IMR-90 (cell line): ENCODE measurements around the gene CST5. TPM values are rescaled to one million over a fixed set of nuclear protein-coding genes. Genes with fewer than 3 reads are reported as not detected.

Experiments used
- ATAC-seq: fragments of 200-7000 bp; cut with Tn5 transposase; 2 replicates; pipeline ENCODE4 v1.9.1; 2020; ENCODE audit warnings: low read depth, mild to moderate bottlenecking, moderate library complexity
- BruUV-seq: library from RNA; stranded (reverse); fragments of 400-500 nt; replicated peaks from 2 replicates; lab custom pipeline; 2021; lab: Mats Ljungman, UMichigan
- CTCF ChIA-PET: fragments of 300-600 bp; formaldehyde crosslinking; extraction: SDS; loops from one replicate; lab custom pipeline; 2021; ENCODE audit warnings: antibody characterized with exemption; lab: Yijun Ruan, JAX
- POLR2A ChIA-PET: fragments of 300-600 bp; sonication (Branson Sonifier 250); formaldehyde crosslinking; loops from one replicate; lab custom pipeline; 2022; ENCODE audit warnings: antibody characterized with exemption; ENCODE audit not compliant: unreplicated experiment; lab: Charles Lee
- DNase-seq: peaks from one replicate; pipeline ENCODE4 v3.0.0; 2013
- H2AFZ ChIP-seq: replicated peaks from 2 replicates; pipeline ENCODE3; 2013; ENCODE audit warnings: low read length, mild to moderate bottlenecking; ENCODE audit not compliant: poor library complexity
- H2AK5ac ChIP-seq: 2 replicates; pipeline ENCODE4 v1.6.1; 2013; ENCODE audit warnings: low read depth, low read length, inconsistent platforms
- H2AK9ac ChIP-seq: replicated peaks from 2 replicates; pipeline ENCODE3; 2013; ENCODE audit warnings: mild to moderate bottlenecking, low read depth, low read length, moderate library complexity; ENCODE audit not compliant: poor library complexity
- H2BK120ac ChIP-seq: 2 replicates; pipeline ENCODE4 v1.6.1; 2013; ENCODE audit warnings: low read depth, low read length, inconsistent platforms
- H2BK15ac ChIP-seq: 3 replicates; pipeline ENCODE4 v1.6.1; 2013; ENCODE audit warnings: low read depth, low read length, inconsistent platforms
- H2BK20ac ChIP-seq: 2 replicates; pipeline ENCODE4 v1.6.1; 2013; ENCODE audit warnings: low read depth, mild to moderate bottlenecking, inconsistent platforms, low read length, moderate library complexity
- H2BK5ac ChIP-seq: 2 replicates; pipeline ENCODE4 v1.6.1; 2013; ENCODE audit warnings: mild to moderate bottlenecking, low read depth, low read length, inconsistent platforms; ENCODE audit not compliant: poor library complexity, severe bottlenecking
- H3K14ac ChIP-seq: replicated peaks from 2 replicates; pipeline ENCODE4 v1.6.1; 2013; ENCODE audit warnings: low read depth, low read length, inconsistent platforms
- H3K18ac ChIP-seq: 2 replicates; pipeline ENCODE4 v1.6.1; 2013; ENCODE audit warnings: low read depth, low read length, control low read depth
- H3K23ac ChIP-seq: 2 replicates; pipeline ENCODE4 v1.6.1; 2013; ENCODE audit warnings: low read depth, low read length, inconsistent platforms
- H3K27ac ChIP-seq: 2 replicates; pipeline ENCODE4 v1.5.1; 2013; ENCODE audit warnings: mild to moderate bottlenecking, control low read depth, low read length; ENCODE audit not compliant: insufficient read depth
- H3K27me3 ChIP-seq: 2 replicates; pipeline ENCODE4 v1.6.1; 2013; ENCODE audit warnings: low read length; ENCODE audit not compliant: control insufficient read depth, insufficient read depth
- H3K36me3 ChIP-seq: 2 replicates; pipeline ENCODE4 v1.6.1; 2013; ENCODE audit warnings: low read length, mixed read lengths; ENCODE audit not compliant: control insufficient read depth, insufficient read depth
- H3K4ac ChIP-seq: 2 replicates; pipeline ENCODE4 v1.6.1; 2013; ENCODE audit warnings: low read depth, low read length, inconsistent platforms
- H3K4me1 ChIP-seq: 2 replicates; pipeline ENCODE4 v1.6.1; 2013; ENCODE audit warnings: low read length, mixed read lengths; ENCODE audit not compliant: control insufficient read depth, insufficient read depth
- H3K4me2 ChIP-seq: 2 replicates; pipeline ENCODE4 v1.6.1; 2013; ENCODE audit warnings: low read depth, mild to moderate bottlenecking, control low read depth, low read length, moderate library complexity
- H3K4me3 ChIP-seq: 2 replicates; pipeline ENCODE4 v1.5.1; 2013; ENCODE audit warnings: low read depth, mild to moderate bottlenecking, control low read depth, low read length, moderate library complexity; ENCODE audit not compliant: insufficient read depth
- H3K56ac ChIP-seq: 2 replicates; pipeline ENCODE4 v1.6.1; 2013; ENCODE audit warnings: low read length, inconsistent platforms; ENCODE audit not compliant: insufficient read depth; ENCODE audit errors: extremely low read depth
- H3K79me1 ChIP-seq, 2 experiments: 2 replicates each; pipeline ENCODE4 v1.6.1; 2013; ENCODE audit warnings: low read length in 2 of 2, inconsistent platforms in 1 of 2, low read depth in 1 of 2
- H3K9ac ChIP-seq: 2 replicates; pipeline ENCODE4 v1.6.1; 2013; ENCODE audit warnings: low read depth, low read length, control low read depth
- H3K9me1 ChIP-seq: 2 replicates; pipeline ENCODE4 v1.6.1; 2013; ENCODE audit warnings: low read length, inconsistent platforms; ENCODE audit not compliant: insufficient read depth
- H3K9me3 ChIP-seq: 2 replicates; pipeline ENCODE4 v1.6.1; 2013; ENCODE audit warnings: low read length; ENCODE audit not compliant: control insufficient read depth, insufficient read depth
- H4K20me1 ChIP-seq: 2 replicates; pipeline ENCODE4 v1.6.1; 2013; ENCODE audit warnings: low read length, inconsistent platforms; ENCODE audit not compliant: insufficient read depth
- H4K5ac ChIP-seq: 2 replicates; pipeline ENCODE4 v1.6.1; 2013; ENCODE audit warnings: mild to moderate bottlenecking, low read depth, low read length, control low read depth
- H4K8ac ChIP-seq, 2 experiments: 2 replicates each; pipeline ENCODE4 v1.6.1; 2013; ENCODE audit warnings: low read depth in 2 of 2, low read length in 2 of 2, control low read depth in 1 of 2, inconsistent platforms in 1 of 2
- H4K91ac ChIP-seq: 2 replicates; pipeline ENCODE4 v1.6.1; 2013; ENCODE audit warnings: low read depth, low read length, inconsistent platforms; ENCODE audit not compliant: insufficient read depth
- MAFK ChIP-seq: IDR thresholded peaks from 2 replicates; pipeline ENCODE4 v1.6.1; 2012; ENCODE audit warnings: low read depth, low read length, improper control_type of control experiment
- MAZ ChIP-seq: IDR thresholded peaks from 2 replicates; pipeline ENCODE4 v1.6.1; 2012; ENCODE audit warnings: low read depth, mild to moderate bottlenecking, low read length, improper control_type of control experiment, moderate library complexity, borderline replicate concordance
- MXI1 ChIP-seq: IDR thresholded peaks from 2 replicates; pipeline ENCODE4 v1.6.1; 2012; ENCODE audit warnings: low read depth, mild to moderate bottlenecking, low read length, moderate library complexity, borderline replicate concordance
- POLR2A ChIP-seq: IDR thresholded peaks from 2 replicates; pipeline ENCODE4 v1.6.1; 2012; ENCODE audit warnings: mild to moderate bottlenecking, low read depth, low read length
- RAD21 ChIP-seq: IDR thresholded peaks from 2 replicates; pipeline ENCODE4 v1.6.1; 2012; ENCODE audit warnings: low read length, improper control_type of control experiment
- SMC3 ChIP-seq: fragments of 150-350 bp; IDR thresholded peaks from 2 replicates; pipeline ENCODE4 v1.6.1; 2016; ENCODE audit warnings: low read depth, mild to moderate bottlenecking, antibody characterized with exemption, low read length, moderate library complexity
- WGBS, 2 experiments: methylation state at CpG; one replicate each; pipeline versions ENCODE4 v1.1.5 to v1.1.7; 2013; ENCODE audit warnings: missing lambda C conversion rate in 2 of 2; ENCODE audit not compliant: insufficient read length in 1 of 2; ENCODE audit errors: extremely low coverage in 2 of 2; 5-methylcytosine and 5-hydroxymethylcytosine counted together
- dilution Hi-C: fragments of 300-500 bp; cut with HindIII; formaldehyde crosslinking; loops from one replicate; pipeline ENCODE4 v1.14.3; 2018; ENCODE audit warnings: low sequenced_read_pairs; ENCODE audit not compliant: unreplicated experiment
- in situ Hi-C: fragments of 300-500 bp; cut with MboI; formaldehyde crosslinking; loops from 3 replicates; pipeline ENCODE4 v1.14.3; 2019; ENCODE audit warnings: low sequenced_read_pairs, inconsistent platforms, mixed read lengths
- intact Hi-C: fragments of 100-400 bp; cut with micrococcal nuclease; formaldehyde crosslinking; loops from 2 replicates; pipeline ENCODE4 v1.10.0; 2022
- polyA plus RNA-seq, 3 experiments: library from polyadenylated mRNA; depleted of rRNA; stranded (reverse); fragments of >200 nt; gene quantifications; 2 replicates each; pipeline ENCODE4 v1.2.3, GENCODE V29; 2012; ENCODE audit warnings: low replicate concordance in 1 of 3
- total RNA-seq: library from RNA; depleted of rRNA; stranded (reverse); fragments of >200 nt; gene quantifications from 2 replicates; pipeline ENCODE4 v1.2.3, GENCODE V29; 2012

CST5 gene
- total and polyA plus RNA-seq, 2 of the 4 experiments (the other 2 are of a cell fraction): not detected

DNA sequence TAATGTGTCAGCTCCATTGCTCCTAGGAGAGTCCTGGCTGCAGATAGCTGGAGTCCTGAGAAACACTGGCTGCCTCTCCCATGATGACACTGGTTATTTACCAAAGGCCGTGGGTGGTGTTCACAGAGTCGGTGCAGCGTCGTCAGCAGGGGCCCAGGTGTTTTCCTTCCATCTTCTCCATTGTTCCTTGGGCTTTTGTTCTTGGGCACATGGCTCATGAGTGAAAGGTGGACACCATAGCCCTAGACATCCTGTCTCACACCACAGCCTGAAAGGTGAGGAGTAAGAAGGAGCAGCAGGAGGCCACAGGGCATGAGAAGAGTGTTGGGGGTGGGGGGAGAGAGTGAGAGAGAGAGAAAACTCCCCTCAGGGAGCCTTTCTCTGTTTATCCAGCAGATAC lies 9.1 kb downstream of the CST5 start:
- ATAC-seq (no peak), DNase-seq (no peak)
- no peak overlapping the region for H2BK15ac ChIP-seq
- dilution Hi-C loops: no loop called here
- no peaks in the 10 kb centered on the region for H4K20me1 ChIP-seq
- no peaks in the 10 kb centered on the region for H3K36me3 ChIP-seq
- TF ChIP-seq POLR2A (no peak), MXI1 (no peak), MAFK (no peak), MAZ (no peak), SMC3 (no peak), RAD21 (no peak)
- no peak overlapping the region for H3K4me2 ChIP-seq
- no peaks in the 10 kb centered on the region for H3K9me3 ChIP-seq
- no peak overlapping the region for H2AK5ac ChIP-seq
- no peak overlapping the region for H3K27ac ChIP-seq
- no peak overlapping the region for H2AK9ac ChIP-seq
- H2BK20ac ChIP-seq: no peak overlapping the region
- no peak overlapping the region for H3K56ac ChIP-seq
- H3K14ac ChIP-seq: no peak overlapping the region
- H3K18ac ChIP-seq: no peak overlapping the region
- ChIA-PET POLR2A (no interaction called here), CTCF (no interaction called here)
- H3K4me3 ChIP-seq: no peak overlapping the region
- H3K79me1 ChIP-seq: no peaks in the 10 kb centered on the region
- no peak overlapping the region for H4K5ac ChIP-seq
- H2BK5ac ChIP-seq: no peak overlapping the region
- no peak overlapping the region for H3K4ac ChIP-seq
- H3K9me1 ChIP-seq: no peaks in the 10 kb centered on the region
- H2BK120ac ChIP-seq: no peak overlapping the region
- no peaks in the 10 kb centered on the region for H3K27me3 ChIP-seq
- no peak overlapping the region for H4K91ac ChIP-seq
- BruUV-seq: no TSS peak
- no peak overlapping the region for H4K8ac ChIP-seq
- WGBS, 2 experiments: no CpG with 5 or more reads among the region's 4 CpGs
- H3K23ac ChIP-seq: no peak overlapping the region
- H2AFZ ChIP-seq: no peak overlapping the region
- H3K9ac ChIP-seq: no peak overlapping the region
- H3K4me1 ChIP-seq: no peaks in the 10 kb centered on the region
- intact Hi-C loops: no loop called here
- in situ Hi-C loops: no loop called here
